Peyer's patch (tissue), 4 donors: ENCODE measurements around the gene UBE2D2.

Source experiments
- CTCF ChIP-seq, 6 experiments: fragments of 450-650 bp in 4 of 6; fragments of 200-600 bp in 2 of 6; sonication (generic) in 1 of 6; IDR thresholded peaks; one replicate each; pipeline ENCODE4 v1.5.1; 2017 to 2019; ENCODE audit warnings: antibody characterized with exemption in 6 of 6, mild to moderate bottlenecking in 3 of 6, moderate library complexity in 1 of 6
- POLR2A ChIP-seq, 2 donors: fragments of 450-650 bp; IDR thresholded peaks; one replicate each; pipeline ENCODE4 v1.5.1; 2017; ENCODE audit warnings: antibody characterized with exemption in 2 of 2, mild to moderate bottlenecking in 2 of 2, moderate library complexity in 2 of 2

GRCh38 chr5:139676951-139677735, 116.0 kb downstream of the UBE2D2 start:
- TF ChIP-seq CTCF (IDR thresholded peaks at IDR 0.05) (no peak), POLR2A (IDR thresholded peaks at IDR 0.05) (no peak)
